Measurements from ENCODE around the gene SLC35F1. TPM values are rescaled to one million over a fixed set of nuclear protein-coding genes. Genes with fewer than 3 reads are reported as not detected.

Gene SLC35F1
- total RNA-seq, 2 experiments from 2014 or later, result not detected

DNA sequence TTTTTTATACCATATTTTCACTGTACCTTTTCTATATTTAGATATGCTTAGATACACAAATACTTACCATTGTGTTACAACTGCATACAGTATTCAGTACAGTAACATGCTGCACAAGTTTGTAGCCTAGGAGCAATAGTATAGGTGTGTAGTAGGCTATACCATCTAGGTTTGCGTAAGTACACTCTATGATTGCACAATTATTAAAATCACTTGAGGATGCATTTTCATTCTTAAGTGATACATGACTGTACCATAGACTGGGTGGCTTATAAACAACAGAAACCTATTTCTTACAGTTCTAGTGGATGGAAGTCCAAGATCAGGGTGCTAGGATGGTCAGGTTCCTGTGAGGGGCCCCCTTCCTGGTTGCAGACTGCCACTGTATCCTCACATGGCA lies 234.1 kb downstream of the SLC35F1 start:
- H3K27ac Mint-ChIP-seq, result no peak overlapping the region
- ChIA-PET CTCF (no interaction called here), POLR2A (no interaction called here)
- DNase-seq (no peak), ATAC-seq (no peak)
- H3K27me3 Mint-ChIP-seq (ENCODE audit: low read depth), result no peaks in the 10 kb centered on the region
- H3K9me3 Mint-ChIP-seq (ENCODE audit: insufficient read depth), result no peaks in the 10 kb centered on the region
- no peaks in the 10 kb centered on the region for H3K36me3 Mint-ChIP-seq (ENCODE audit: low read depth)
- no peak overlapping the region for H3K4me3 Mint-ChIP-seq
- no peaks in the 10 kb centered on the region for H3K4me1 Mint-ChIP-seq (ENCODE audit: low read depth)

DNA sequence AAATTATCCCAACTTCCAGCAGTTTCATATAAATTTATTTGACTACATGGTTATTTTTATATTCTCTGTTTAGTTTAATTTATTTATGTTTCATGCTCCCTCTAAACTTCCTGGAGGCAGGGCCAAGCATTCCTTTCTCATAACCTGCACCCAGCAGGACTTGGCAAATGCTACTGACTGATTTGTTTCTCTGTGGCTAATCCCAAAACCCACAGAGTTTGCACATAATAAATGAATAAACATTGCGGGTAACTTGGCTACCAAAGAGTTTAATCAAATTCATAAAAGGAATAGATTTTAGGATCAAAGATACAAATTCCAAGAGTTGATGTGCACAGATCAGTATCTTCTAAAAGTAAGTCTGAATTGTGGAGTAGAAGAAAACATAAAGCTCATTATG lies 239.5 kb downstream of the SLC35F1 start:
- Mint-ChIP-seq H3K36me3 (ENCODE audit: low read depth) (no peaks in the 10 kb centered on the region), H3K4me3 (no peak overlapping the region), H3K4me1 (ENCODE audit: low read depth) (no peaks in the 10 kb centered on the region), H3K9me3 (ENCODE audit: insufficient read depth) (no peaks in the 10 kb centered on the region), H3K27me3 (ENCODE audit: low read depth) (peaks cover 8% of the 10 kb centered on the region), H3K27ac (no peak overlapping the region)
- DNase-seq (no peak), ATAC-seq (no peak)
- CTCF ChIA-PET, result no interaction called here
- POLR2A ChIA-PET, result no interaction called here

DNA sequence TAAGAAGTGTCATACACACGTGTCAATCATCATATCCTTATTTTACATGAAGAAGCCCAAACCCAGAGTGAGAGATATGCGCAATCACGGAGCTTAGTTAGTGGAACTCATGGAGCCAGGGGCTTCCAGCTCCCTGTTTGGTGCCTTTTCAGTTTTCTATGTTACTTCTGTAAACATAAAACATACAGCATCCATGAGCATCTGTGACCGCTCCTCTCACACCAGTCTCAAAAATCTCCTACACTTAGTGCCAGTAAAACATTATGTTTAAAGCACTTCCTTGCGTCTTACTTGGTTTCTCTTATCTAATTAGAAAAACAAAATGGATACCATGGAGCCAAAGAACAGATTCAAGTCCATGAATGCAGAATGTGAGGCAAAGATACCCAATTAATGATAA lies 240.4 kb downstream of the SLC35F1 start:
- no peak overlapping the region for H3K27ac Mint-ChIP-seq
- H3K4me1 Mint-ChIP-seq (ENCODE audit: low read depth), result no peaks in the 10 kb centered on the region
- peaks cover 10% of the 10 kb centered on the region for H3K27me3 Mint-ChIP-seq (ENCODE audit: low read depth)
- no peak overlapping the region for H3K4me3 Mint-ChIP-seq
- no peaks in the 10 kb centered on the region for H3K9me3 Mint-ChIP-seq (ENCODE audit: insufficient read depth)
- CTCF ChIA-PET, result no interaction called here
- no peaks in the 10 kb centered on the region for H3K36me3 Mint-ChIP-seq (ENCODE audit: low read depth)
- POLR2A ChIA-PET, result no interaction called here
- ATAC-seq (no peak), DNase-seq (no peak)

DNA sequence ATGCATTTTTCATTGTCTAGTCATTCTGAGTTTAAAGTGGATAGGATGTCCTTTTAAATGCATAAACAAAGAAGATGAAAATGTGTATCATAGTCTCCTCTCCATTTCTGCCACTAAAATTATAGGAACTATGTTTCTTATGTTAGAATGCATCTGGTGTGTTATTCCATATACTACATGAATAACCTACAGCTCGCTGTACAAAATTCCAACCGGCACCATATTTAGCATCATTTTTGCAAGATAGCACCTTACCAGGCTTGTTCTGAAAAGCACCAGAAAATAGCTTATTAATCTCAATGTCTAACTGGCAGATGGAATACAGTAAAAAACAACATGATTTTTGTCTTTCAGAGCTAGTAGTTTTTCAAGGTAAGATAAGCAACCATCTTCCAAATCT lies 241.5 kb downstream of the SLC35F1 start:
- CTCF ChIA-PET, result no interaction called here
- H3K36me3 Mint-ChIP-seq (ENCODE audit: low read depth), result no peaks in the 10 kb centered on the region
- no peak overlapping the region for H3K4me3 Mint-ChIP-seq
- no peaks in the 10 kb centered on the region for H3K4me1 Mint-ChIP-seq (ENCODE audit: low read depth)
- peaks cover 10% of the 10 kb centered on the region for H3K27me3 Mint-ChIP-seq (ENCODE audit: low read depth)
- H3K9me3 Mint-ChIP-seq (ENCODE audit: insufficient read depth), result no peaks in the 10 kb centered on the region
- DNase-seq (no peak), ATAC-seq (no peak)
- POLR2A ChIA-PET, result no interaction called here
- no peak overlapping the region for H3K27ac Mint-ChIP-seq

DNA sequence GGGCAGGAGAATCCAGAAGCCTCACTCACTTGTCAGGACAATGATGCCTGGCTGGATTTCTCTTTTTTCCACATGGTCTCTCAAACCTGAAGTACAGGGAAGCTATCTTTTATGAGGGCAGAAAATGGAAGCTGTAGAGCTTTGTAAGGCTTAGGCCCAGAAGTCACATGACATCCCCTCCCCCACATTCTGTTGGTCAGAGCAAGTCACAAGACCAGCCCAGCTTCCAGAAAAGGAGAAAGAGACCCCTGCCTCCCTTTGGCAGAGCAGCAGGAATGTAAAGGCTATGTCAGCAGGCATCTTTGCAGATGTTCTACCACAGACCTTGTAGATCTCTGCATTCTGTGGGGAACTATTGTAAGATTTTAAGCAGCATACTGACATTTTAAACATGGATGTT lies 245.5 kb downstream of the SLC35F1 start:
- Mint-ChIP-seq H3K36me3 (ENCODE audit: low read depth) (no peaks in the 10 kb centered on the region), H3K9me3 (ENCODE audit: insufficient read depth) (no peaks in the 10 kb centered on the region)

DNA sequence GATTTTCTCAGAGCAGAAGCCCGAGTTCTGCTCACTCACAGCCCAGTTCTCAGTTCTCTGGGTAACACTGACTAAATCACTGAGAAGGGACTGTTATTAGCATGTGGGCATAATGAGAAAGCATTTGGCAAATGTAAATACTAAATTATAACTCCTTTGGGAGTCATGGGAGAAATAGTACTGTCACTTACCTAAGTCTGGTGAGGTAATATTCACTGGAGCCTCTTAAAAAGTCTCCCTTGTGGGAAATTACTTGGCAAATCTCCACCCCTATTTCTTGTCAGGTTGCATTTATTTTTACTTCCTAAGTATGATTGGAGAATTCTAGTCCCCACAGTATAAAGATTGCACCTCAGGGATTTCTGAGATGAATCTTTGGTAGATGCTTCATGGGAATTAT lies 254.3 kb downstream of the SLC35F1 start:
- no peak for ATAC-seq

More for the DNA sequence above, 245.5 kb downstream of the SLC35F1 start:
- Mint-ChIP-seq H3K4me3 (no peak overlapping the region), H3K27me3 (ENCODE audit: low read depth) (peaks cover 7% of the 10 kb centered on the region), H3K27ac (no peak overlapping the region), H3K4me1 (ENCODE audit: low read depth) (no peaks in the 10 kb centered on the region)
- no peak for ATAC-seq
- ChIA-PET CTCF (no interaction called here), POLR2A (no interaction called here)
- DNase-seq, result no peak

DNA sequence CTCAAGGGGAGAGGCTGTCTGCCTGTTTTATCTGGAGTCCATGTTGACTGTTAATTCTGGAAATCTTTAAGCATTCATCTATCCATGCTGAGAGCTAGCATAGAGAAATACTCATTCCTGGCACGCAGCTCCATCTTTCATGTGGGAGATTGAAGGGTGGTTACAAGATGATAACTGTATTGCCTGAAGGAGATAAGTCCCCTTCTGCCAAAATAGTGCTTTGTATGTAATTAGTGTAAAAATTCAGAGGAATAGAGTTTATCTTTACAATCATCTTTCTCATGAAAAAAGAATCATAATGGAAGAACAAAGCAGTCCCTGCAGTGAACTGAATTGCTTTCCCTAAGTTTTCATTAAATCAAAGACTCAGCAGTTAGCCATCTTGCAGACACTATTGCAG lies 256.5 kb downstream of the SLC35F1 start:
- CTCF ChIA-PET, result no interaction called here
- Mint-ChIP-seq H3K4me1 (ENCODE audit: low read depth) (no peaks in the 10 kb centered on the region), H3K27ac (no peak overlapping the region), H3K36me3 (ENCODE audit: low read depth) (no peaks in the 10 kb centered on the region), H3K9me3 (ENCODE audit: insufficient read depth) (no peaks in the 10 kb centered on the region), H3K4me3 (no peak overlapping the region), H3K27me3 (ENCODE audit: low read depth) (peaks cover 6% of the 10 kb centered on the region)
- DNase-seq (no peak), ATAC-seq (no peak)
- POLR2A ChIA-PET, result interaction anchor here (0.6 kb wide), 1 partner anchor 100 kb away, joined by 3 read pairs; no protein-coding TSS in a partner anchor

More for the DNA sequence above, 254.3 kb downstream of the SLC35F1 start:
- ChIA-PET CTCF (no interaction called here), POLR2A (no interaction called here)
- H3K36me3 Mint-ChIP-seq (ENCODE audit: low read depth), result no peaks in the 10 kb centered on the region
- no peaks in the 10 kb centered on the region for H3K9me3 Mint-ChIP-seq (ENCODE audit: insufficient read depth)
- DNase-seq, result no peak
- H3K27ac Mint-ChIP-seq, result no peak overlapping the region
- no peaks in the 10 kb centered on the region for H3K4me1 Mint-ChIP-seq (ENCODE audit: low read depth)
- H3K27me3 Mint-ChIP-seq (ENCODE audit: low read depth), result peaks cover 6% of the 10 kb centered on the region
- no peak overlapping the region for H3K4me3 Mint-ChIP-seq

DNA sequence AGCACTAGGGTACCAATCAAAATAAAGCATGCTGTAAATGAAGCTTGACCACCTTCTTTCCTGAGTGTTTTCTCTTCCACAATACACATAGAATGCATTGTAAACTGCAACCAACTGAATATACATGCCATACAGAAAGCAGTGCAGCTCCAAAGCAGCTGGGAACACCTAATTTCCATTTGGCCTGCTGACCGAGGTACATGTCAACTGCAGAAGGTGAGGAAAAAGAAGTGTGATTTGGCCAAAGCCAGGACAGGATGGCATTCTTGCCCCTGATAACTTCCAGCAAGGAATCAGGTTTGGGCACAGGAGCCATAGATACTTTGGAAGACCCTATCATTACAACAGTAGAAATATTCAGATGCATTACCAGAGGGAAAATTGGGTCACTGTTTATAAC lies 258.4 kb downstream of the SLC35F1 start:
- ATAC-seq, result no peak
- Mint-ChIP-seq H3K27ac (no peak overlapping the region), H3K4me3 (no peak overlapping the region), H3K36me3 (ENCODE audit: low read depth) (no peaks in the 10 kb centered on the region), H3K4me1 (ENCODE audit: low read depth) (no peaks in the 10 kb centered on the region), H3K27me3 (ENCODE audit: low read depth) (peaks cover 11% of the 10 kb centered on the region), H3K9me3 (ENCODE audit: insufficient read depth) (no peaks in the 10 kb centered on the region)
- CTCF ChIA-PET, result interaction anchor here (1.2 kb wide), 1 partner anchor 10 kb away, joined by 3 read pairs; no protein-coding TSS in a partner anchor
- no peak for DNase-seq
- POLR2A ChIA-PET, result no interaction called here

DNA sequence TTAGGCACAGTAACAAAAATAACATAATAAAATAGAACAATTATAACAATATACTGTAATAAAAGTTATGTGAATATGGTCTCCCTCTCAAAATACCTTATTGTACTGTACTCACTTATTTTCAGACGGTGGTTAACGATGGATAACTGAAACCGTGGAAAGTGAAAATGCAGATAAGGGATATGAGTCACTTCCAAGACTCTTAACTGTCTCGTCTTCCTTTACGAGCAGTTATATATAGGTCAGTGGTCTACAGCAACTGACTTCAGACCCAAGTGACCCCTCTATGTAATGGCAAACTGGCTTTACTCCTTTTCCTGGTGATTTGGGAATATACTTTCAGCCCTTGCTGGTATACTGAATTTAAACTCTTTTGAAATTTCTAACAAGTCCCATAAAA lies 261.4 kb downstream of the SLC35F1 start:
- H3K4me3 Mint-ChIP-seq, result no peak overlapping the region
- H3K27ac Mint-ChIP-seq, result no peak overlapping the region
- no peaks in the 10 kb centered on the region for H3K36me3 Mint-ChIP-seq (ENCODE audit: low read depth)
- POLR2A ChIA-PET, result no interaction called here
- no peaks in the 10 kb centered on the region for H3K4me1 Mint-ChIP-seq (ENCODE audit: low read depth)
- no peak for DNase-seq
- no peak for ATAC-seq
- H3K9me3 Mint-ChIP-seq (ENCODE audit: insufficient read depth), result no peaks in the 10 kb centered on the region
- peaks cover 8% of the 10 kb centered on the region for H3K27me3 Mint-ChIP-seq (ENCODE audit: low read depth)
- CTCF ChIA-PET, result no interaction called here

DNA sequence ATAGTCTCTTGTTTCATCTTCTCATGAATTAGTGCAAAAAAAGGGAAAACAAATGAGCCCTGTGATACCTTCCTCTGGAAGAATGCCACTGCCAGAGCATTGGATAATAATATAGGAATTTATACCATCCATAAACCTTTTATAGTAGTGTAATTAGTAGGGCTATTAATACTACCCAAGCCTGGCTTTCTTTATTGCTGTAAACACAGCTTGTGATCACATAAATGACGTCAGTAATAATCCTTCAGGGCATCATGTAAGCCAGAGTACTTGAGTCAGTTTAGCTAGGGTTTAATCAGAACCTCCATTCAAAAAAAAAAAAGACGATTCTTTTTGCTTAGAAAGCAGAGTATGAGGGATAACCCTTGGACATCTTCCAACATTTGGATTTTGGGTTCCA lies 264.8 kb downstream of the SLC35F1 start:
- CTCF ChIA-PET, result no interaction called here
- no peak for ATAC-seq

DNA sequence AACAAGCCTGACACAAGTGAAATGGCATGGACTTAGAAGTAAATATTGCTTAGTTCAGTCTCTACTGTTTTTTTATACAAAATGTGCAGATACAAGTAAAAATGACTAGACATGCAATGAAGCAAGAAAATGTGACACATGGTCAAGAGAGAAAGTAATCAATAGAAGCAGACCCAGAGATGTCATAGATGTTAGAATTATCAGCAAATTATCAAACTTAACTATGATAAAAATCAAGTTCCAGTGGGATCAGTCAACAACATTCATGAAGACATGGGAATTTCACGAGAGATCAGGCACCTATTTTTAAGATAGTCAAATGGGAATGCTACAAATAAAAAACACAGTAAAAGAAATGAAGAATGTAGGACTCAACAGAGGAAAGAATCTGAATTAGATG lies 267.0 kb downstream of the SLC35F1 start:
- DNase-seq (no peak), ATAC-seq (no peak)
- no peaks in the 10 kb centered on the region for H3K36me3 Mint-ChIP-seq (ENCODE audit: low read depth)
- H3K9me3 Mint-ChIP-seq (ENCODE audit: insufficient read depth), result peaks cover 9% of the 10 kb centered on the region
- H3K27ac Mint-ChIP-seq, result no peak overlapping the region
- ChIA-PET CTCF (no interaction called here), POLR2A (no interaction called here)
- H3K27me3 Mint-ChIP-seq (ENCODE audit: low read depth), result peaks cover 10% of the 10 kb centered on the region
- no peaks in the 10 kb centered on the region for H3K4me1 Mint-ChIP-seq (ENCODE audit: low read depth)
- no peak overlapping the region for H3K4me3 Mint-ChIP-seq

More for the DNA sequence above, 264.8 kb downstream of the SLC35F1 start:
- POLR2A ChIA-PET, result no interaction called here
- Mint-ChIP-seq H3K27ac (no peak overlapping the region), H3K4me1 (ENCODE audit: low read depth) (no peaks in the 10 kb centered on the region), H3K9me3 (ENCODE audit: insufficient read depth) (peaks cover 9% of the 10 kb centered on the region), H3K4me3 (no peak overlapping the region), H3K27me3 (ENCODE audit: low read depth) (peaks cover 13% of the 10 kb centered on the region), H3K36me3 (ENCODE audit: low read depth) (no peaks in the 10 kb centered on the region)
- DNase-seq, result no peak

DNA sequence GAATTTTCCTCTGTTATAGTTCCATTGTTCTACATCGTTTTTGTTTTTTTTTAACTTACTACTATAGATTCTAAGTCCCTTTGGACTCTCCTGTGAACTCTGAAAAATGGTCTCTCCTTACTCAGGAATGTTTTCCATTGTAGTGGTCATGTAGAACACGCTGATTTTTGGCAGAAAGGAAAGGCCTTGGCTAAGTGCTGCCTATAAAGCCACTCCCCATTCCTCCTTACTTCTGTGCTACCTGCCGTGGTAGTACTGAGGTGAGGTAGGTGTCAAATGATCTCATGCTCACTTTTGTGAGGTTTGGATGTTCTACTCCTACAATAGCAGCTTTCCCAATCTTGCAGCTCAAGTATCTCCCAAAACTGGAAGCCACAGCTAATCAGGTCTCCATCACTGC lies 270.7 kb downstream of the SLC35F1 start:
- ChIA-PET CTCF (no interaction called here), POLR2A (no interaction called here)
- Mint-ChIP-seq H3K27me3 (ENCODE audit: low read depth) (peaks cover 16% of the 10 kb centered on the region), H3K4me3 (no peak overlapping the region), H3K4me1 (ENCODE audit: low read depth) (no peaks in the 10 kb centered on the region), H3K9me3 (ENCODE audit: insufficient read depth) (peaks cover 9% of the 10 kb centered on the region), H3K27ac (no peak overlapping the region), H3K36me3 (ENCODE audit: low read depth) (no peaks in the 10 kb centered on the region)
- ATAC-seq (no peak), DNase-seq (no peak)

DNA sequence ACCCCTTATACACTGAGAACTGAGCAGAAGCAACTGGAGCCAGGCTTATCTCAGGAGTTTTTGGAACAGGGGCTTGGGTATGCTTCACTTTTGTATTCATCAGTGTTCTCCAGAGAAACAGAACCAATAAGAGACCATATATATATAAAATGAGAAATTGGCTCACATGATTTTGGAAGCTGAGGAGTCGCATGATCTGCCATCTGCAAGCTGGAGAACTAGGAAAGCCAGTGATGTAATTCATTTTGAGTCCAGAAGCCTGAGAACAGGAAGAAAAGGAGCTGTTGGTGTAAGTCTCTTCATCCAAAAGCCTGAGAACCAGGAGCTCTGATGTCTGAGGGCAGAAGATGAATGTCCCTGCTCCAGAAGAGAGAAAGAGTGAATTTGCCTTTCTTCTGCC lies 272.0 kb downstream of the SLC35F1 start:
- CTCF ChIA-PET, result no interaction called here
- H3K4me1 Mint-ChIP-seq (ENCODE audit: low read depth), result no peaks in the 10 kb centered on the region
- no peak for ATAC-seq

More for the DNA sequence above, 272.0 kb downstream of the SLC35F1 start:
- POLR2A ChIA-PET, result no interaction called here
- H3K4me3 Mint-ChIP-seq, result no peak overlapping the region
- H3K9me3 Mint-ChIP-seq (ENCODE audit: insufficient read depth), result peaks cover 8% of the 10 kb centered on the region
- no peak overlapping the region for H3K27ac Mint-ChIP-seq
- peaks cover 16% of the 10 kb centered on the region for H3K27me3 Mint-ChIP-seq (ENCODE audit: low read depth)
- no peaks in the 10 kb centered on the region for H3K36me3 Mint-ChIP-seq (ENCODE audit: low read depth)
- no peak for DNase-seq
